Stimulated activated naive B cell treated with anti-CD40 and anti-IgM and Interleukin-4, amounts not matched to agents 10 μg/mL and 1 μg/mL and 100 μg/mL, for 72 hours (primary cell): ENCODE data around the gene PKP2.

Experiments
- ATAC-seq, 2 donors: fragments of 150-1000 bp; cut with Tn5 transposase; replicated peaks; 2 replicates each; pipeline ENCODE4 v1.10.0; 2021; ENCODE audit warnings: moderate library complexity in 1 of 2
- DNase-seq: peaks from one replicate; pipeline ENCODE4 v3.0.0; 2021
- H3K27ac Mint-ChIP-seq: one replicate; pipeline ENCODE4 v1.8.0; 2022; ENCODE audit warnings: mild to moderate bottlenecking, mixed read lengths
- H3K27me3 Mint-ChIP-seq, 2 donors: one replicate each; pipeline ENCODE4 v1.8.0; 2022; ENCODE audit warnings: mixed read lengths in 2 of 2
- H3K36me3 Mint-ChIP-seq, 2 donors: one replicate each; pipeline ENCODE4 v1.8.0; 2022; ENCODE audit warnings: mixed read lengths in 2 of 2, mild to moderate bottlenecking in 1 of 2
- H3K4me1 Mint-ChIP-seq, 2 donors: one replicate each; pipeline ENCODE4 v1.8.0; 2022; ENCODE audit warnings: mixed read lengths in 2 of 2, mild to moderate bottlenecking in 1 of 2
- H3K4me3 Mint-ChIP-seq, 2 donors: one replicate each; pipeline ENCODE4 v1.8.0; 2022; ENCODE audit warnings: mild to moderate bottlenecking in 2 of 2, mixed read lengths in 2 of 2, moderate library complexity in 1 of 2
- H3K9me3 Mint-ChIP-seq, 2 donors: one replicate each; pipeline ENCODE4 v1.8.0; 2022; ENCODE audit warnings: mixed read lengths in 2 of 2, mild to moderate bottlenecking in 1 of 2

The PKP2 gene

DNA sequence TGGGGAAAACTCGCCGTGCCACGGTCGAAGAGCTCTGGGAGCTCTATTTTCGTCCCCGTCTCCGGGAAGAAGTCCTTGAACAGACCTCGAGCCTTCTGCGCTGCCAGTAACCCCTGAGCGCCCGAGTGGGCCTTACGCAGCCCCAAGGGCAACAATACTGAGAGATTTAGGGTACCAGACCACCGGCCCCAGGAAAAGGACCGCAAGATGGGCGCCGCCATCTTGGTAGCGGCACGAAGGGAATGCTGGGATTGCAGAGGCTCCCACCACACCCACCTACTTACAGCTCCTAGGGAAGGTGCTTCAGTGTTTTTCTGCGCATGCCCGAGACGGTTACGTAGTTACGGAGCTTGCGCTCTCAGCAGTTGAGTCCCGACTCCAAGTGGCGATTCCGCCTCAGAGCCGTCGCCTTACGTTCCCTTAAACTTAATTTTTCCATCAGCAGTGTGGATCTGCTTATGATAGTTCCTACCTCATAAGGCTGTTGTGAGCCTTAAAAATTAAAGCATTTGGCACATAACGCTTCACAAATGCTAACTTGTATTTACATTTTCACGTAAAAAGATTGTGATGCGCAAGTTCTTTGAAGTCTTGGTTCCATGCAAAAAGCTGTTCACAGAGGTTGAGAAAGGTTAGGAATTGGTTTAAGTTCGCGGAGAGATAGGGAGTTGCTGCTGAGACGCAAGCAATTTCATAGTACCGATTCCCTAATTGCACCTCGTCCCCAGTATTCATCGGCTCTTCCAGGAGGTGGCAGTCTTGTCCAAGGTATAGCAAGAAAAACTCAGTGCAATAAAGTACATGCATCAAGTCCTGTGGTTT is 140.7 kb downstream of the PKP2 start, which contains the start of gene YARS2:
Gene YARS2 (minus strand): TSS at position 244 of the 822 bp plus-strand sequence. CDS start 23 bp downstream, at position 221.
- Mint-ChIP-seq H3K9me3 (no peaks in the 10 kb centered on the region), H3K4me1 (peaks cover 3 to 18% of the 10 kb centered on the region in 2 donors), H3K27me3 (no peaks in the 10 kb centered on the region), H3K4me3 (peak within 1 kb of the TSS; percentile 88 to 92), H3K27ac (peak within 1 kb of the TSS; percentile 96), H3K36me3 (peaks cover 0 to 4% of the 10 kb centered on the region in 2 donors)
- ATAC-seq, result peak; percentile 90 to 92
- DNase-seq, result peak; percentile 89

DNA sequence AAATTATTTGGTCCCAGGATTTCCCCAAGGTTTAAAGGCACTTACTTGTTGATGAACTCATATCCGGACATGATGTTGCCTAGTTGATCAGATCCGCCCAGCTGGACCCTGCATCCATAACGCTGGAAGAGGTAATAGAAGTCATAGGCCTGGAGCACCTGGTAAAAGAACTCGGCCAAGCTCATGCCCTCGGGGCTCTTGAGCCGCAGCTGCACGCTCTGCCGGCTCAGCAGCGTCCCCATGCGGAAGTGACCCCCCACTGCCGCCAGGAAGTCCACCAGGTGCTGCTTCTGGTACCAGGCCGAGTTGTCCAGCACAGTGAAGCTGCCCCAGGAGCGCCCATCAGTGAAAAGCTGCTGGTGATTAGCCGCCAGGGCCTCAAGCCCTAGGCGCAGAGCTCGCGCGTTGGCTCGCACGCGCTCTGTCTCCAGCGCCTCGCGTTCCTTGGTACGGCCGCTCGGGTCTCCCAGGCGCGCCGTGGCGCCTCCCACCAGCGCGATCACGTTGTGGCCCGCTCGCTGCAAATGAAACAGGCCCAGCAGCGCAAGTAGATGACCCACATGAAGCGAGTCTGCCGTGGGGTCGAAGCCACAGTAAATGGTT is 141.4 kb downstream of the PKP2 start:
- H3K27me3 Mint-ChIP-seq, result no peaks in the 10 kb centered on the region
- H3K36me3 Mint-ChIP-seq, result peaks cover 2 to 4% of the 10 kb centered on the region in 2 donors
- H3K9me3 Mint-ChIP-seq, result no peaks in the 10 kb centered on the region

DNA sequence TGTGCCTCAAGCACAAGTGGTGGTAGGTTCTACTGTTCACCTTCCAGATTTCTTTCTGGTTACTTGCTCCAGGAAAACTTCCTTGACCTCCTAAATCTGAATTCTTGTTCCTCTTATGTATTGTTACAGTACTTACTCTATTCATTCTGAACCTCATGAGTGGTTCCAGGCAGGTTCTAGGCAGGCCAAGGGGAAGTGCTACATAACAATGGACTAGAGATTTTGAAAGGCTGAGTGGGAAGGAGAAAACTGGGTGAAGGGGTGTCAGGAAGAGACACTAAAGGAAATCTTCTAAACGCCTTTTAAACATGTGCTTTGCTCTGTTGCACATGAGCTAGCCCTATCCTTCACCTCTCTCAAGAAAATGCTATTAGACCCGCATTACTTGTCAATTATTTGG is 142.5 kb downstream of the PKP2 start:
- DNase-seq (no peak), ATAC-seq (no peak)
- Mint-ChIP-seq H3K4me3 (peak overlapping the region; percentile 88 to 92), H3K27me3 (no peaks in the 10 kb centered on the region), H3K9me3 (no peaks in the 10 kb centered on the region), H3K36me3 (peaks cover 2 to 6% of the 10 kb centered on the region in 2 donors), H3K4me1 (peaks cover 3 to 17% of the 10 kb centered on the region in 2 donors), H3K27ac (peak overlapping the region; percentile 96)

More for the DNA sequence above, 141.4 kb downstream of the PKP2 start:
- peak overlapping the region; percentile 88 to 92 for H3K4me3 Mint-ChIP-seq
- peaks cover 3 to 17% of the 10 kb centered on the region in 2 donors for H3K4me1 Mint-ChIP-seq
- ATAC-seq (peak; percentile 73 to 74), DNase-seq (peak; percentile 79)
- H3K27ac Mint-ChIP-seq, result peak overlapping the region; percentile 96

DNA sequence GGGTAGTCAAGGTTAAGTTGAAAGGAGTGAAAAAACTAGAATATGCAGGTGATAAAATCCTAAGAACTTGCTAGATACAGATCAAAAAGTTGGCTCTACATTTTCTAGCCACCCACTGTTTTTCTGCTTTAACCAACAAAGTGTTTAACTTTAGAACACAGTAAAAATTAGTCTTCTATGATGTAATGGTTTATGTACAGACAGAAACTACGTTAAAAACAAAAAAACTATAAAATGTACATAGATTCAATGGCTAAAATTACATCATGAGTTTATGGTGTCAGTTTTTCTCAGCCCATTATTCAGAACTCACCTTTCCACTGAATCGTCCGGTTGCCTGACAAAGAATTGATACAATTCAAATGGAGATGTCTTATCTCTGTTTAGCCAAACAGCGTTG is 143.0 kb downstream of the PKP2 start:
- no peaks in the 10 kb centered on the region for H3K27me3 Mint-ChIP-seq
- H3K36me3 Mint-ChIP-seq, result peaks cover 2 to 6% of the 10 kb centered on the region in 2 donors
- peak overlapping the region; percentile 96 for H3K27ac Mint-ChIP-seq
- peaks cover 3 to 17% of the 10 kb centered on the region in 2 donors for H3K4me1 Mint-ChIP-seq
- H3K9me3 Mint-ChIP-seq, result no peaks in the 10 kb centered on the region
- DNase-seq, result no peak
- peak overlapping the region in 1 of 2 donors; percentile 92 for H3K4me3 Mint-ChIP-seq
- no peak for ATAC-seq

DNA sequence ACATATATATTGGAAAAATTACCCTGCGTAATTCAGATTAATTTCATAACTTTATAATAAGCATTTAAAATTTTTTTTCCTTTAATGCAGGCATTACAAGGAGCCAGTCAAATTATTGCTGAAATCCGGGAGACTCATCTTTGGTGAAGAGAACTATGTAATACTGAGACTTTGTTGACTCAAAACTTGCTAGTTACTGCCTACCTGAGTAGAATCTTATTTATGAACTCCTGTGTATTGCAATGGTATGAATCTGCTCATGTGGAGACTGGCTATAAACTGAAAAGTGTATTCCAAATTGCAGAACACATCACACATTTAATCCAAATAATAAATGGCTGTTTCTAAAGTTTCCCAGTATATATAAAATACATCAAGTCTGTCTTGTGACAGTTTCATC is 153.3 kb downstream of the PKP2 start:
- Mint-ChIP-seq H3K4me3 (no peak overlapping the region), H3K36me3 (peaks cover 27 to 33% of the 10 kb centered on the region in 2 donors), H3K27me3 (no peaks in the 10 kb centered on the region), H3K4me1 (peaks cover 0 to 1% of the 10 kb centered on the region in 2 donors), H3K9me3 (no peaks in the 10 kb centered on the region), H3K27ac (no peak overlapping the region)
- ATAC-seq (no peak), DNase-seq (no peak)

DNA sequence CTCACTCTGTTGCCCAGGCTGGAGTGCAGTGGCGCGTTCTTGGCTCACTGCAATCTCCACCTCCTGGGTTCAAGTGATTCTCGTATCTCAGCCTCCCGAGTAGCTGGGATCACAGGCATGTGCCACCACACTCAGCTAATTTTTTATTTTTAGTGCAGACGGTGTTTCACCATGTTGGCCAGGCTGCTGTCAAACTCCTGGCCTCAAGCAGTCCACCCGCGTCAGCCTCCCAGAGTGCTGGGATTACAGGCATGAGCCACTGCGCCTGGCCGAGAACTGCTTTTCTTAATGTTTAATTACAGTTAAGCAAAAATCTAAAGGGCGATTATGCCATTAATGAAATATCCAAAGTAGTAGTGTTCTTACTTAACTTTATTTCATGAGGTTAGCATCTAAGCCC is 154.4 kb downstream of the PKP2 start:
- Mint-ChIP-seq H3K36me3 (peaks cover 20 to 29% of the 10 kb centered on the region in 2 donors), H3K27ac (no peak overlapping the region), H3K27me3 (no peaks in the 10 kb centered on the region), H3K4me1 (peaks cover 0 to 1% of the 10 kb centered on the region in 2 donors), H3K9me3 (no peaks in the 10 kb centered on the region), H3K4me3 (no peak overlapping the region)
- DNase-seq, result no peak
- ATAC-seq, result no peak
